ENCODE measurements around the gene CDHR1. TPM values are rescaled to one million over a fixed set of nuclear protein-coding genes. Genes with fewer than 3 reads are reported as not detected.

CDHR1 gene
- total and polyA plus RNA-seq, 2 of the 8 experiments (the other 6 are each of a cell fraction or from before 2014, with no cell fraction given) = 3.9 to 10.5 TPM

DNA sequence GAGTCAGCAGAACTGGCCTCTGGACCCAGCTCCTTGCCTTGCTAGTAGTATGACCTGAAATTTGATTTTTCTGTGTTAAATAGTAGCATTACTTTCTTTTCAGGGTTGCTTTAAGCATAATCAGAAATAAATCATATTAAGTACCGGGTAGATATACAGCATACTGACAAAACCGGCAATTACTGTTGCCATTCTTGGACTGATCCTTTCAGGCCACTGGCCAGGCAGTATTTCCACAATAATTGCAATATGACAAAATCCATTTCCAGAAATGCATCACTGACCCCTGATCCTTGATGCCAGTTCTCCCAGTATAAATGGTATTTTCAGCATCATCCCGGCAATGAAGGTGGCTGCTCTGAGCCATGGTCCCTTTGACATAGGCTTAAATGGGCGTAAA is 40.1 kb downstream of the CDHR1 start:
- TF ChIP-seq, protein P1, sequence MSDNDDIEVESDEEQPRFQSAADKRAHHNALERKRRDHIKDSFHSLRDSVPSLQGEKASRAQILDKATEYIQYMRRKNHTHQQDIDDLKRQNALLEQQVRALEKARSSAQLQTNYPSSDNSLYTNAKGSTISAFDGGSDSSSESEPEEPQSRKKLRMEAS (IDR thresholded peaks at IDR 0.05) = no peak
- TF ChIP-seq JUN (IDR thresholded peaks at IDR 0.05; ENCODE audit: low read depth, low read length) = no peak
- no peak for TF ChIP-seq RFX5 (IDR thresholded peaks at IDR 0.05; ENCODE audit: borderline replicate concordance, low read depth, low read length)
- no peak for TF ChIP-seq ZNF274 (IDR thresholded peaks at IDR 0.05; ENCODE audit: borderline replicate concordance, extremely low read depth, low read length)
- TF ChIP-seq SRF (IDR thresholded peaks at IDR 0.05; ENCODE audit: low read depth, low read length) = no peak
- Histone ChIP-seq H3K18ac (ENCODE audit: extremely low read depth, low read length) (no peak overlapping the region), H2AFZ (ENCODE audit: low read length) (no peak overlapping the region), H4K91ac (replicated peaks; ENCODE audit: insufficient read length, low read length) (no peak overlapping the region), H3K9me3 (ENCODE audit: insufficient read depth in 2 of 2, low read depth in 1 of 2, low read length in 1 of 2) (no peaks in the 10 kb centered on the region), H4K5ac (ENCODE audit: insufficient read length, low read depth, low read length) (no peak overlapping the region), H3K9ac (replicated peaks in 1 of 4; ENCODE audit: extremely low read depth in 1 of 4, low read depth in 3 of 4, low read length in 3 of 4) (no peak overlapping the region), H2BK5ac (ENCODE audit: low read depth, low read length) (no peak overlapping the region), H3K27ac (ENCODE audit: low read depth, low read length) (no peak overlapping the region), H3K4ac (replicated peaks; ENCODE audit: insufficient read length, low read depth, low read length) (no peak overlapping the region), H3K79me1 (ENCODE audit: low read depth, low read length) (no peaks in the 10 kb centered on the region), H2AK5ac (ENCODE audit: low read depth, low read length) (no peak overlapping the region), H3K36me3 (ENCODE audit: control insufficient read depth in 2 of 4, insufficient read depth in 4 of 4, low read length in 3 of 4) (no peaks in the 10 kb centered on the region), H2BK12ac (ENCODE audit: low read depth, low read length) (no peak overlapping the region), H3K79me2 (ENCODE audit: control insufficient read depth in 1 of 2, insufficient read depth in 2 of 2, low read length in 2 of 2) (no peaks in the 10 kb centered on the region), H3K4me1 (replicated peaks in 1 of 4; ENCODE audit: control insufficient read depth in 3 of 4, insufficient read depth in 4 of 4, low read length in 3 of 4) (peaks cover 0 to 2% (median 0%) of the 10 kb centered on the region in 4 experiments; a peak in 3 of 7 replicates), H3K56ac (replicated peaks; ENCODE audit: insufficient read length, low read depth, low read length) (no peak overlapping the region), H4K8ac (ENCODE audit: extremely low read depth, insufficient read depth, low read length) (no peak overlapping the region), H2BK20ac (ENCODE audit: low read length) (no peak overlapping the region), H3K23ac (ENCODE audit: insufficient read length) (no peak overlapping the region), H3K23me2 (ENCODE audit: low read depth, low read length) (no peaks in the 10 kb centered on the region), H2BK120ac (replicated peaks; ENCODE audit: low read depth, low read length) (no peak overlapping the region), H2BK15ac (ENCODE audit: low read length) (no peak overlapping the region), H3K4me2 (ENCODE audit: insufficient read depth in 1 of 2, low read depth in 2 of 2, low read length in 2 of 2) (no peak overlapping the region), H4K20me1 (replicated peaks in 1 of 2; ENCODE audit: control insufficient read depth in 1 of 2, insufficient read depth in 2 of 2, low read length in 2 of 2) (no peaks in the 10 kb centered on the region), H3K14ac (ENCODE audit: insufficient read length) (no peak overlapping the region), H3K27me3 (replicated peaks in 1 of 4; ENCODE audit: control insufficient read depth in 3 of 4, extremely low read depth in 1 of 4, insufficient read depth in 3 of 4, low read length in 3 of 4) (peaks cover 0 to 10% (median 7%) of the 10 kb centered on the region in 4 experiments; a peak in 5 of 7 replicates), H3K4me3 (ENCODE audit: extremely low read depth in 1 of 4, insufficient read depth in 2 of 4, low read depth in 3 of 4, low read length in 4 of 4) (no peak overlapping the region)
- ChIA-PET CTCF (ENCODE audit: partially characterized antibody) (interaction anchor here (1.2 to 1.7 kb wide), 8 partner anchors 13 to 175 kb away, joined by 3 to 14 read pairs (median 6); no protein-coding TSS in a partner anchor), POLR2A (ENCODE audit: partially characterized antibody) (no interaction called here)
- WGBS, 2 experiments (ENCODE audit: extremely low coverage in 1 of 2, insufficient coverage in 1 of 2, insufficient read length in 1 of 2, insufficient replicate concordance in 2 of 2, low coverage in 1 of 2, low lambda C conversion rate in 2 of 2, missing lambda C conversion rate in 1 of 2) = 67% methylated on average over 4 of the region's 4 CpGs; no CpG with 5 or more reads in 1 of the 2 experiments
- DNase-seq (ENCODE audit: low read depth in 1 of 2, low spot score in 2 of 2) (no peak), FAIRE-seq (no peak)

Data from H1 (cell line).